ENCODE data around the gene EIF2B4.

- TF ChIP-seq YY1 (IDR thresholded peaks at IDR 0.05) (no peak), SP1 (IDR thresholded peaks at IDR 0.05) (no peak), GABPA (IDR thresholded peaks at IDR 0.05 in 1 of 2, conservative IDR thresholded peaks at IDR 0.05 in 1 of 2) (no peak), REST (IDR thresholded peaks at IDR 0.05) (no peak), RAD21 (IDR thresholded peaks at IDR 0.05) (no peak), JUND (IDR thresholded peaks at IDR 0.05) (no peak), TAF1 (conservative IDR thresholded peaks at IDR 0.05) (no peak), FOXA1 (IDR thresholded peaks at IDR 0.05) (no peak)
- TF ChIP-seq, protein P1, sequence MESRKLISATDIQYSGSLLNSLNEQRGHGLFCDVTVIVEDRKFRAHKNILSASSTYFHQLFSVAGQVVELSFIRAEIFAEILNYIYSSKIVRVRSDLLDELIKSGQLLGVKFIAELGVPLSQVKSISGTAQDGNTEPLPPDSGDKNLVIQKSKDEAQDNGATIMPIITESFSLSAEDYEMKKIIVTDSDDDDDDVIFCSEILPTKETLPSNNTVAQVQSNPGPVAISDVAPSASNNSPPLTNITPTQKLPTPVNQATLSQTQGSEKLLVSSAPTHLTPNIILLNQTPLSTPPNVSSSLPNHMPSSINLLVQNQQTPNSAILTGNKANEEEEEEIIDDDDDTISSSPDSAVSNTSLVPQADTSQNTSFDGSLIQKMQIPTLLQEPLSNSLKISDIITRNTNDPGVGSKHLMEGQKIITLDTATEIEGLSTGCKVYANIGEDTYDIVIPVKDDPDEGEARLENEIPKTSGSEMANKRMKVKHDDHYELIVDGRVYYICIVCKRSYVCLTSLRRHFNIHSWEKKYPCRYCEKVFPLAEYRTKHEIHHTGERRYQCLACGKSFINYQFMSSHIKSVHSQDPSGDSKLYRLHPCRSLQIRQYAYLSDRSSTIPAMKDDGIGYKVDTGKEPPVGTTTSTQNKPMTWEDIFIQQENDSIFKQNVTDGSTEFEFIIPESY (IDR thresholded peaks at IDR 0.05) = no peak
- TF ChIP-seq, protein P2, sequence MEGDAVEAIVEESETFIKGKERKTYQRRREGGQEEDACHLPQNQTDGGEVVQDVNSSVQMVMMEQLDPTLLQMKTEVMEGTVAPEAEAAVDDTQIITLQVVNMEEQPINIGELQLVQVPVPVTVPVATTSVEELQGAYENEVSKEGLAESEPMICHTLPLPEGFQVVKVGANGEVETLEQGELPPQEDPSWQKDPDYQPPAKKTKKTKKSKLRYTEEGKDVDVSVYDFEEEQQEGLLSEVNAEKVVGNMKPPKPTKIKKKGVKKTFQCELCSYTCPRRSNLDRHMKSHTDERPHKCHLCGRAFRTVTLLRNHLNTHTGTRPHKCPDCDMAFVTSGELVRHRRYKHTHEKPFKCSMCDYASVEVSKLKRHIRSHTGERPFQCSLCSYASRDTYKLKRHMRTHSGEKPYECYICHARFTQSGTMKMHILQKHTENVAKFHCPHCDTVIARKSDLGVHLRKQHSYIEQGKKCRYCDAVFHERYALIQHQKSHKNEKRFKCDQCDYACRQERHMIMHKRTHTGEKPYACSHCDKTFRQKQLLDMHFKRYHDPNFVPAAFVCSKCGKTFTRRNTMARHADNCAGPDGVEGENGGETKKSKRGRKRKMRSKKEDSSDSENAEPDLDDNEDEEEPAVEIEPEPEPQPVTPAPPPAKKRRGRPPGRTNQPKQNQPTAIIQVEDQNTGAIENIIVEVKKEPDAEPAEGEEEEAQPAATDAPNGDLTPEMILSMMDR (IDR thresholded peaks at IDR 0.05; ENCODE audit: low read depth, low read length, missing input control) = no peak
- TF ChIP-seq, protein P3, sequence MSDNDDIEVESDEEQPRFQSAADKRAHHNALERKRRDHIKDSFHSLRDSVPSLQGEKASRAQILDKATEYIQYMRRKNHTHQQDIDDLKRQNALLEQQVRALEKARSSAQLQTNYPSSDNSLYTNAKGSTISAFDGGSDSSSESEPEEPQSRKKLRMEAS (IDR thresholded peaks at IDR 0.05) = no peak
These were observed 55.0 kb downstream of the EIF2B4 start for GRCh38 chr2:27315122-27315521.
